ENCODE results near the gene PLCH2. TPM values are rescaled to one million over a fixed set of nuclear protein-coding genes. Genes with fewer than 3 reads are reported as not detected.

Gene PLCH2
- total RNA-seq, 2 donors from 2014 or later = 1.1 to 1.9 TPM

DNA sequence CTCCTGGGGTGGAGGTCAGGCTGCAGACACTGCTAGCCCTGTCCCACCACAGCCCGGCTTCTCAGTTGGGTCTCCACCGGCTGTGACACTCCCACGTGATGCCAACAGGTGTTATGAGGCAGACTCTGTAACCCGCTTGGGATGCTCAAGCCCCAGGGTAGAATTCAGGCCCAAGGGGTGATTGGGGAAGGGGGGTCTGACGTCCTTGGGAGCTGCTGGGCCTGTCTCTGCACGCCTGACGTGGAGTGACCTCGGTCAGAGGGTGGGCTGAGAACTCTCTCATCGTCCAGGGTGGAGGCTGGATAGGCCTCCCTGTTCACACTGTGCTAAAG, 61.7 kb downstream of the PLCH2 start:
- no peaks in the 10 kb centered on the region for H3K9me3 ChIP-seq
- no peaks in the 10 kb centered on the region for H3K36me3 ChIP-seq
- H3K4me3 ChIP-seq = no peak overlapping the region
- no peak for DNase-seq (ENCODE audit: low spot score)
- ATAC-seq (ENCODE audit: insufficient number of reproducible peaks, low FRiP score, low read depth) = no peak
- no peaks in the 10 kb centered on the region for H3K27me3 ChIP-seq (replicated peaks; ENCODE audit: insufficient read depth)
- no peak overlapping the region for H3K27ac ChIP-seq
- H3K4me1 ChIP-seq (ENCODE audit: control insufficient read depth in 1 of 2, low read depth in 2 of 2) = peaks cover 0 to 2% of the 10 kb centered on the region in 2 donors
- TF ChIP-seq, protein P1, sequence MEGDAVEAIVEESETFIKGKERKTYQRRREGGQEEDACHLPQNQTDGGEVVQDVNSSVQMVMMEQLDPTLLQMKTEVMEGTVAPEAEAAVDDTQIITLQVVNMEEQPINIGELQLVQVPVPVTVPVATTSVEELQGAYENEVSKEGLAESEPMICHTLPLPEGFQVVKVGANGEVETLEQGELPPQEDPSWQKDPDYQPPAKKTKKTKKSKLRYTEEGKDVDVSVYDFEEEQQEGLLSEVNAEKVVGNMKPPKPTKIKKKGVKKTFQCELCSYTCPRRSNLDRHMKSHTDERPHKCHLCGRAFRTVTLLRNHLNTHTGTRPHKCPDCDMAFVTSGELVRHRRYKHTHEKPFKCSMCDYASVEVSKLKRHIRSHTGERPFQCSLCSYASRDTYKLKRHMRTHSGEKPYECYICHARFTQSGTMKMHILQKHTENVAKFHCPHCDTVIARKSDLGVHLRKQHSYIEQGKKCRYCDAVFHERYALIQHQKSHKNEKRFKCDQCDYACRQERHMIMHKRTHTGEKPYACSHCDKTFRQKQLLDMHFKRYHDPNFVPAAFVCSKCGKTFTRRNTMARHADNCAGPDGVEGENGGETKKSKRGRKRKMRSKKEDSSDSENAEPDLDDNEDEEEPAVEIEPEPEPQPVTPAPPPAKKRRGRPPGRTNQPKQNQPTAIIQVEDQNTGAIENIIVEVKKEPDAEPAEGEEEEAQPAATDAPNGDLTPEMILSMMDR (IDR thresholded peaks at IDR 0.05) = no peak

DNA sequence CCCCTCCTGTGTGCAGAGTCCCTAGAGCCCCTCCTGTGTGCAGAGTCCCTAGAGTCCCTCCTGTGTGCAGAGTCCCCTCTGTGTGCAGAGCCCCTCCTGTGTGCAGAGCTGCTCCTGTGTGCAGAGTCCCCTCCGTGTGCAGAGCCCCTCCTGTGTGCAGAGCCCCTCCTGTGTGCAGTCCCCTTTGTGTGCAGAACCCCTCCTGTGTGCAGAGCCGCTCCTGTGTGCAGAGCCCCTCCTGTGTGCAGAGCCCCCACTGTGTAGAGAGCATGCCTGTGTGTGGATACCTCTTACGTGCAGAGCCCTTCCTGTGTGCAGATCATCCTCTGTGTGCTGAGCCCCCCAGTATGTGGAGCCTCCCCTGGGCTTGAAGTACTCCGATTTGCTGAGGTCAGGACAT, 62.3 kb downstream of the PLCH2 start:
- Histone ChIP-seq H3K9me3 (no peaks in the 10 kb centered on the region), H3K4me3 (no peak overlapping the region), H3K27me3 (replicated peaks; ENCODE audit: insufficient read depth) (no peaks in the 10 kb centered on the region), H3K36me3 (no peaks in the 10 kb centered on the region), H3K4me1 (ENCODE audit: control insufficient read depth in 1 of 2, low read depth in 2 of 2) (no peaks in the 10 kb centered on the region), H3K27ac (no peak overlapping the region)
- TF ChIP-seq, protein P1 (IDR thresholded peaks at IDR 0.05) = no peak
- no peak for DNase-seq (ENCODE audit: low spot score)
- ATAC-seq (ENCODE audit: insufficient number of reproducible peaks, low FRiP score, low read depth) = no peak

DNA sequence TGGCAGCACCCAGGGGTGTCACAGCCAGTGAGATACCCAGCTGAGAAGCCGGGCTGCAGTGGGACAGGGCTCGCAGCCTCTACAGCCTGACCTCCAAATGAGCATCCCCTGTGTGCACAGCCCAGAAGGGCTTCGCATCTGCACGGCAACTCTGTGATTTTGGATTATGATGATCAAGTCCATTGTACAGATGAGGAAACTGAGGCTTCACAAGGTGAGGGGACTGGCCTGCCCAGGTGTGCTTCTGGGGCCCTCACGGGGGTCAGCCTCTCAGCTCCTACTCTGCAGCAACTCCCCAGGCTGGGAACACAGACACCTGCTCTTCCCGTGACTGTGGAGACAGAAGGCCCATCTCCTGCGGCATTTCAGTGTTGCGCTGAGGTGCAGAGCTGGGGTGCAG, 62.8 kb downstream of the PLCH2 start:
- H3K4me3 ChIP-seq = no peak overlapping the region
- DNase-seq (ENCODE audit: low spot score) (no peak), ATAC-seq (ENCODE audit: insufficient number of reproducible peaks, low FRiP score, low read depth) (no peak)
- H3K27me3 ChIP-seq (replicated peaks; ENCODE audit: insufficient read depth) = no peaks in the 10 kb centered on the region
- H3K27ac ChIP-seq = no peak overlapping the region
- no peaks in the 10 kb centered on the region for H3K4me1 ChIP-seq (ENCODE audit: control insufficient read depth in 1 of 2, low read depth in 2 of 2)
- TF ChIP-seq, protein P1 (IDR thresholded peaks at IDR 0.05) = no peak
- no peaks in the 10 kb centered on the region for H3K36me3 ChIP-seq
- no peaks in the 10 kb centered on the region for H3K9me3 ChIP-seq

DNA sequence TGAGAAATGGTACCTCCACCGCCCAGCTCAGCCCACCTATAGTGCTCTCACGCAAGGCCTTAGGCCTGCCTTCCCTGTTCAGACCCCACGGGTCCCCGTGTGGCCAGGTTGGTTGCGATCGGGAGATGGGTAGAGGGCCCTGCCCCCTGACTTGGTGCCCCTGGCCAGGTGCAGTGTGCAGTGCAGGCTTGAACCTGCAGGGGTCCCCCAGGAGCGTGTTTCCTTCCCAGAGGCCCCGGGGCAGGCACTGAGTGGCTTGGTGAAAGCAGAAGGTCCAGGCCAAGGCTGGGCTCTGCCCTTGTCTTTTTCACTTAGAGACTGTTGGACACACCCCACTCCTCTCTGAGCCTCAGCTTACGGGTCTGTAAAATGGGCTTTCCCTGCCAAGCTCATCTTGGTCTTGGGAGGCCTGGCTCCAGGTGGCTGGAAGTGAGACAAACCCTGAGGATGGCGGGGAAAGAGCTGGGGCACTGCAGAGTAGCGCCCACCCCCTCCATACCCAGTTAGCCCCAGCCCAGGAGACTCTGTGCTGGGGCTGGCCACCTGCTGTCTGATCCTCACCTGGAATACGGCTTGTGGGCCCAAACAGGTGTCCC, 63.3 kb downstream of the PLCH2 start:
- Histone ChIP-seq H3K27me3 (replicated peaks; ENCODE audit: insufficient read depth) (no peaks in the 10 kb centered on the region), H3K4me1 (ENCODE audit: control insufficient read depth in 1 of 2, low read depth in 2 of 2) (no peaks in the 10 kb centered on the region), H3K9me3 (no peaks in the 10 kb centered on the region), H3K27ac (no peak overlapping the region), H3K4me3 (no peak overlapping the region), H3K36me3 (no peaks in the 10 kb centered on the region)
- DNase-seq (ENCODE audit: low spot score) (no peak), ATAC-seq (ENCODE audit: insufficient number of reproducible peaks, low FRiP score, low read depth) (no peak)
- TF ChIP-seq, protein P1 (IDR thresholded peaks at IDR 0.05) = no peak

DNA sequence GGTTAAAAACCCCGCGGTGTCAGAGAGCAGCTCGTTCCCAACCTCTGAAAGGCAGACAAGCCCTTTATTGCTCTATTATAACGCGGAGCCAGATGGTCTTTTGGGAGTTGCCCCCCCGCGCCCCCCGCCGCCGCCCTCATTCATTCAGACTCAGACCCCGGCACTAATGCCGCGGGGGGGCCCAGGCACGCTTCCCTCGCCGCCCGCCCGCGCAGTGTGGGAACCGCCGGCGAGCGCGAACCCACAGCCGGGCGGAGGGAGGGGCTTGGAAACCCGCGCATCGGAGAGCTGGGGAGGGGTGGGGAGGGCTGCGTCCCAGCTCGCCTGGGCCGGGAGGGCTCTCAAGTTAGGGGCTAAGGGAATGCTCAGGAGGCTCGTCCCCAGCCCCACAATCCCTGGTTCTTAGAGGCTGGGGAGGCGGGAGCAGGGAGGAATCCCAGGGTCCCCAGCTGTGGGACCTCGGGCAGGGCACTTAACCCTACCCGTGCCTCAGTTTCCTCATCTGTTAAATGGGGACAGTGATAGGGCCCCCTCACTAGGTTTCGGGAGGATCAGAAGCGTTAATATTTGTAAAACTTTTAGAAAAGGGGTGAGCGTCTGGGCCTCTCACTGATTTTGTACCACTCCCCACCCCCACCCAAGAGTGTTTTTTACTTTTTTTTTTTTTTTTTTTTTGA, 64.9 kb downstream of the PLCH2 start:
- DNase-seq (ENCODE audit: low spot score) (no peak), ATAC-seq (ENCODE audit: insufficient number of reproducible peaks, low FRiP score, low read depth) (no peak)
- Histone ChIP-seq H3K4me1 (ENCODE audit: control insufficient read depth in 1 of 2, low read depth in 2 of 2) (no peaks in the 10 kb centered on the region), H3K27me3 (replicated peaks; ENCODE audit: insufficient read depth) (no peaks in the 10 kb centered on the region), H3K27ac (no peak overlapping the region), H3K9me3 (no peaks in the 10 kb centered on the region), H3K36me3 (no peaks in the 10 kb centered on the region), H3K4me3 (no peak overlapping the region)
- TF ChIP-seq, protein P1 (IDR thresholded peaks at IDR 0.05) = no peak
